ENCODE data around the gene SDK1.

SDK1 gene

DNA sequence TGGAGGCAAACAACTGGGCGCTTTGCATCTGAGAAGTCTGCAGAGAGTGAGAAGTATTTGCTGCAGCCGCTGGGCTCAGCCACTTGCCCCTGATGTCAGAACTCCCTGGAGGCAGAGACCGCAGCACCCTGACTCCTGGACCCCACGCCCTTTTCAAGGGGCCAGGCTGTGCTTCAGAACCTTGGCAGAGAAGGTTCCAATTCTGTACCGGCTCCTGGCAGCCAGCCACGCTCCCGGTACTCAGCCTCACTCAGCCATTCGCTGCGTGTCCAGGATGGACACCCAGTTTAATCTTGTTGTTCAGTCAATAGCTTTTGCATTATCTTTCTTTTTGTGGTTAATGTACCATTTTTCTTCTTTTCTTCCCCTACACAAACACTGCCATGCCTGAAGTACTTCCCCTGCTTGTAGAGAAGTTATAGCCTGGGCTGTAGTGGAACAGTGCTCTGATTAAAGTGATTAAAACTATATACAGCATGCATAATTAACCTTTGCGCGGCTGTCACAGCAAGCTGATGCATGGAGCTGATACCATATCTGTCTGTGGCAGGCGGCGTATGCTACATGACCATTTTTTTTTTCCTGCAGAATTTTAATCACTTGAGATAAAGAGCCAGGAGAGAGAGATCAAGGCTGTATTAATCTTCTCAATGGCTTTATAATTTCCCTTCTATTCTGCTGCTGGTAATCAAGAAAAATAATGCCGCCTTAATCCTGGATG, 578.5 kb downstream of the SDK1 start:
- Histone ChIP-seq H3K9me3 (ENCODE audit: control insufficient read depth, low read length) (no peaks in the 10 kb centered on the region), H3K4me1 (ENCODE audit: control insufficient read depth, insufficient read depth, low read length) (peaks cover 6% of the 10 kb centered on the region), H3K27me3 (ENCODE audit: control insufficient read depth, insufficient read depth, low read length) (peaks cover 3% of the 10 kb centered on the region), H3K9ac (ENCODE audit: low read length) (no peak overlapping the region), H3K4me3 (ENCODE audit: low read length) (no peak overlapping the region), H3K36me3 (ENCODE audit: control insufficient read depth, insufficient read depth, low read length) (no peaks in the 10 kb centered on the region)

GRCh38 chr7:3880228-3880987, 579.4 kb downstream of the SDK1 start:
- no peaks in the 10 kb centered on the region for H3K36me3 ChIP-seq (ENCODE audit: control insufficient read depth, insufficient read depth, low read length)
- H3K4me1 ChIP-seq (ENCODE audit: control insufficient read depth, insufficient read depth, low read length): peaks cover 6% of the 10 kb centered on the region

DNA sequence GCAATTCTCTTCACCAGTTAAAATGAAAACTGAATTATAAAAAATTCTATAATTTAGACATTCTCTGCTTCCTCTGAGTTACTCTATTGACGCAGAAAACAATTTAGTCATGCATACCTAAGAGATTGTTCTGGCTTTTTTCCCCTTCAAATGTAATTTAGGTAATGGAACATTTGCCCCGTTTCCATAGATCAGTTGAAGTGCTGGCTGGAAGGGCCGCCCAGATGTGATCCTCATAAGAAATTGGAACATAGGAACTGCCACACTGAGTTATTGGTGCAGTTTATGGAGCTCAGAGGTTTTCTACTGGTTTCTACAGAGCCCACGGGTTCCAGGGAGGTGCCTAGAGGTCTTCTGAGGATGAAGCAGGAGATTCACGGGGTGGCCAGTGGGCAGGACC, 581.7 kb downstream of the SDK1 start:
- no peaks in the 10 kb centered on the region for H3K9me3 ChIP-seq (ENCODE audit: control insufficient read depth, low read length)
- H3K9ac ChIP-seq (ENCODE audit: low read length): no peak overlapping the region
- no peaks in the 10 kb centered on the region for H3K36me3 ChIP-seq (ENCODE audit: control insufficient read depth, insufficient read depth, low read length)
- H3K27me3 ChIP-seq (ENCODE audit: control insufficient read depth, insufficient read depth, low read length): peaks cover 3% of the 10 kb centered on the region
- H3K4me3 ChIP-seq (ENCODE audit: low read length): no peak overlapping the region
- H3K4me1 ChIP-seq (ENCODE audit: control insufficient read depth, insufficient read depth, low read length): peaks cover 6% of the 10 kb centered on the region

More at GRCh38 chr7:3880228-3880987, 579.4 kb downstream of the SDK1 start:
- Histone ChIP-seq H3K27me3 (ENCODE audit: control insufficient read depth, insufficient read depth, low read length) (peaks cover 3% of the 10 kb centered on the region), H3K9me3 (ENCODE audit: control insufficient read depth, low read length) (no peaks in the 10 kb centered on the region), H3K4me3 (ENCODE audit: low read length) (no peak overlapping the region), H3K9ac (ENCODE audit: low read length) (no peak overlapping the region)

DNA sequence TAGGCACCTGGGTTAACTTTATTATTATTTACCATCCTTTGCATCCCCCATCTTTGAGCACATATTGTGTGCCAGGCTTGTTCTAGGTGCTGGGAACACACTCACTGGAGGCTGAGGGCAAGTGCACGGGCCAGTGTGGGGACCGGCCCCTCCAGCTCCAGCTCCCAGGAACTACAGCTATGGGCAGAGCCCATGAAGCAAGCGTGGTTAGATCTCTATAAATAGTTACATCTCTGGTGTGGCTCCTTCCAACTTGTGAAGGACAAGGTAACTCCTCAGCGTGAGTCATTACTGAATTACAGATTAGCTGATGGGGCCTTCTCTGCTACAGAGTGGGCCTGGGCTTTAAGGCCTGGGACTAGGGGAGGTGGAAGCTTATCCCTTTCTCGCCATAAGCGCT, 583.5 kb downstream of the SDK1 start:
- peaks cover 3% of the 10 kb centered on the region for H3K27me3 ChIP-seq (ENCODE audit: control insufficient read depth, insufficient read depth, low read length)
- H3K4me3 ChIP-seq (ENCODE audit: low read length): no peak overlapping the region
- H3K9me3 ChIP-seq (ENCODE audit: control insufficient read depth, low read length): no peaks in the 10 kb centered on the region
- peaks cover 6% of the 10 kb centered on the region for H3K4me1 ChIP-seq (ENCODE audit: control insufficient read depth, insufficient read depth, low read length)
- no peaks in the 10 kb centered on the region for H3K36me3 ChIP-seq (ENCODE audit: control insufficient read depth, insufficient read depth, low read length)
- no peak overlapping the region for H3K9ac ChIP-seq (ENCODE audit: low read length)

- no peaks in the 10 kb centered on the region for H3K4me1 ChIP-seq (ENCODE audit: control insufficient read depth, insufficient read depth, low read length)
- H3K9ac ChIP-seq (ENCODE audit: low read length): no peak overlapping the region
- no peaks in the 10 kb centered on the region for H3K9me3 ChIP-seq (ENCODE audit: control insufficient read depth, low read length)
- no peaks in the 10 kb centered on the region for H3K36me3 ChIP-seq (ENCODE audit: control insufficient read depth, insufficient read depth, low read length)
- no peaks in the 10 kb centered on the region for H3K27me3 ChIP-seq (ENCODE audit: control insufficient read depth, insufficient read depth, low read length)
- no peak overlapping the region for H3K4me3 ChIP-seq (ENCODE audit: low read length)
These were observed 586.1 kb downstream of the SDK1 start for GRCh38 chr7:3887096-3887690.

- Histone ChIP-seq H3K9me3 (ENCODE audit: control insufficient read depth, low read length) (no peaks in the 10 kb centered on the region), H3K27me3 (ENCODE audit: control insufficient read depth, insufficient read depth, low read length) (no peaks in the 10 kb centered on the region), H3K36me3 (ENCODE audit: control insufficient read depth, insufficient read depth, low read length) (no peaks in the 10 kb centered on the region), H3K4me3 (ENCODE audit: low read length) (no peak overlapping the region), H3K4me1 (ENCODE audit: control insufficient read depth, insufficient read depth, low read length) (no peaks in the 10 kb centered on the region), H3K9ac (ENCODE audit: low read length) (no peak overlapping the region)
These were observed 587.0 kb downstream of the SDK1 start for GRCh38 chr7:3888096-3888495.

DNA sequence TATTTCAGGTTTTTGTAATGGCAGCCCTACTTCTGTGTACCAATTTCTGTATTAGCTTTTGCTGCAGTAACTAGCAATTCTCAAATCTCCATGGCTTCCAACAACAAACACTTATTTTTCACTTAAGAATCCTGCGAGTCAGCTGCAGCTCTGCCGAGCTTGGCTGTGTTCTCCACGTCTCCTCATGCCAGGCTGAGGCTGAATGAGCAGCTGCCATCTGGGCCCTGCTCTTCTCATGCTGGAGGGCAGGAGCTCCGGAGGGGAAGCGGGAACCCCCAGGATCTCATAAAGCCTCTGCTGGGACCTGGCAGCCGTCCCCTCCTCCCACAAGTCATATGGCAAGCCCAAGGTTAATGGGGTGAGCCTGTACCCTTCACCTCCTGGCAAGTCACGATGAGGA, 591.1 kb downstream of the SDK1 start:
- H3K4me3 ChIP-seq (ENCODE audit: low read length): no peak overlapping the region
- H3K9ac ChIP-seq (ENCODE audit: low read length): no peak overlapping the region
- H3K9me3 ChIP-seq (ENCODE audit: control insufficient read depth, low read length): no peaks in the 10 kb centered on the region

GRCh38 chr7:3892686-3893085, 591.6 kb downstream of the SDK1 start:
- H3K4me1 ChIP-seq (ENCODE audit: control insufficient read depth, insufficient read depth, low read length): no peaks in the 10 kb centered on the region
- no peaks in the 10 kb centered on the region for H3K9me3 ChIP-seq (ENCODE audit: control insufficient read depth, low read length)

More for the DNA sequence above, 591.1 kb downstream of the SDK1 start:
- Histone ChIP-seq H3K36me3 (ENCODE audit: control insufficient read depth, insufficient read depth, low read length) (no peaks in the 10 kb centered on the region), H3K4me1 (ENCODE audit: control insufficient read depth, insufficient read depth, low read length) (no peaks in the 10 kb centered on the region), H3K27me3 (ENCODE audit: control insufficient read depth, insufficient read depth, low read length) (no peaks in the 10 kb centered on the region)

DNA sequence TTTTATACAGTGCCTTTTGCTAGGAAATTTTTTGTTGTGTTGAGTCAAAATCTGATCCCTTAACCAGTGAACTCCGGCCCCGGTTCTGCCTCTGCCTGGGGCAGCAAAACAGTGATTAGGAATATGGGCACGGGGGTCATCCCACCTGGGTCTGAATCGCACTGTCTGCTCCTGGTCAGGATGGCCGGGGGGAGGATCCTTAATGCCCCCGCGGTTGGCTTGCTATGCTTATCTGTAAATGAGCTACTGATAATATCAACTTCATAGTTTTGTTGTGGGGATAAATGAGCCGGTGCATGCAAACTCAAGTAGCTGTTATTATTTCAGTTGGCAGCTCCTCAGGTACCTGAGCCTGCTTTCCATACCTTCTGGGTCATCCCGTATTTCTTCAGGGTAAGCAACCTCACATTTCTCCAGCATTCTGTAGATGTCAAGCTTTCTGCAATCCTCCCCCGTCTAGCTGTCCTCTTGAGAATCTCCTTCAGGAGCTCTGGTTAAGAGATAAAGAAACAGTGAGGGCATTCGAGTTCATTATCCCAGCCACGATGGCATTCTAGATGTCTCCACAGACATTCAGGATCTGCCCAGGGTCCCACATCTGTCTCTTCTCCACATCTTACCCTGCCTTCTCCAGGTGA, 592.2 kb downstream of the SDK1 start:
- Histone ChIP-seq H3K4me3 (ENCODE audit: low read length) (no peak overlapping the region), H3K9me3 (ENCODE audit: control insufficient read depth, low read length) (no peaks in the 10 kb centered on the region), H3K4me1 (ENCODE audit: control insufficient read depth, insufficient read depth, low read length) (no peaks in the 10 kb centered on the region), H3K36me3 (ENCODE audit: control insufficient read depth, insufficient read depth, low read length) (no peaks in the 10 kb centered on the region), H3K9ac (ENCODE audit: low read length) (no peak overlapping the region), H3K27me3 (ENCODE audit: control insufficient read depth, insufficient read depth, low read length) (no peaks in the 10 kb centered on the region)

More at GRCh38 chr7:3892686-3893085, 591.6 kb downstream of the SDK1 start:
- no peak overlapping the region for H3K4me3 ChIP-seq (ENCODE audit: low read length)
- no peak overlapping the region for H3K9ac ChIP-seq (ENCODE audit: low read length)
- H3K36me3 ChIP-seq (ENCODE audit: control insufficient read depth, insufficient read depth, low read length): no peaks in the 10 kb centered on the region
- H3K27me3 ChIP-seq (ENCODE audit: control insufficient read depth, insufficient read depth, low read length): no peaks in the 10 kb centered on the region

DNA sequence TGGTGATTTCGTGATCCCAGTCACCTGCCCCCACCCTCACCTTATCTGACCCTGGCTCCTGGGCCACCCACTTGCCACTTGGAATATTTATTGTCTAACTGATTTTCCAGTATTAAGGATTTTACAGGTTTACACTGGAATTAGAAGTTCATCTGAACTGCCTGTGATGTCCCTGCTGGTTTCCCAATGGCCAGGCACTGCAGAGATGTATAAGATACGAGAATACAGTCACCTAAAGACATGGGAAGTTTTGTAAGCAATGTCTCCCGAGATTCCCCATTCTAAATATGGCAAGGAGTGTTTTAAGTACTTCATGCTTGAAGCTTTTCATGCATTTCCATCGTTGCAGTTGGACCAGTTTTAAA, 592.7 kb downstream of the SDK1 start:
- Histone ChIP-seq H3K36me3 (ENCODE audit: control insufficient read depth, insufficient read depth, low read length) (no peaks in the 10 kb centered on the region), H3K4me3 (ENCODE audit: low read length) (no peak overlapping the region), H3K9ac (ENCODE audit: low read length) (no peak overlapping the region), H3K9me3 (ENCODE audit: control insufficient read depth, low read length) (no peaks in the 10 kb centered on the region), H3K27me3 (ENCODE audit: control insufficient read depth, insufficient read depth, low read length) (no peaks in the 10 kb centered on the region), H3K4me1 (ENCODE audit: control insufficient read depth, insufficient read depth, low read length) (no peaks in the 10 kb centered on the region)

GRCh38 chr7:3895341-3896116, 594.5 kb downstream of the SDK1 start:
- H3K27me3 ChIP-seq (ENCODE audit: control insufficient read depth, insufficient read depth, low read length): no peaks in the 10 kb centered on the region
- no peaks in the 10 kb centered on the region for H3K9me3 ChIP-seq (ENCODE audit: control insufficient read depth, low read length)
- no peaks in the 10 kb centered on the region for H3K4me1 ChIP-seq (ENCODE audit: control insufficient read depth, insufficient read depth, low read length)
- no peak overlapping the region for H3K9ac ChIP-seq (ENCODE audit: low read length)
- H3K36me3 ChIP-seq (ENCODE audit: control insufficient read depth, insufficient read depth, low read length): no peaks in the 10 kb centered on the region
- no peak overlapping the region for H3K4me3 ChIP-seq (ENCODE audit: low read length)

Data from mucosa of stomach (tissue), 1 donor.